ENCODE data around the gene PDLIM5.

GRCh38 chr4:94698187-94698586, 246.4 kb downstream of the PDLIM5 start:
- TF ChIP-seq TARDBP (IDR thresholded peaks at IDR 0.05) (no peak), FOXA1 (IDR thresholded peaks at IDR 0.05) (no peak), SUZ12 (IDR thresholded peaks at IDR 0.05) (no peak)
